Measurements from ENCODE around the gene SYT2. TPM values are rescaled to one million over a fixed set of nuclear protein-coding genes. Genes with fewer than 3 reads are reported as not detected.

Gene SYT2
- total and polyA plus RNA-seq, 8 donors, result 1.1 to 5.4 (median 2.5) TPM; not detected in 1

GRCh38 chr1:202565890-202566602 lies 144.2 kb downstream of the SYT2 start:
- Histone ChIP-seq H3K27ac (peak overlapping the region in 1 of 2 donors; percentile 40), H3K27me3 (no peaks in the 10 kb centered on the region), H3K4me1 (peaks cover 0 to 12% of the 10 kb centered on the region in 2 donors), H3K4me3 (no peak overlapping the region), H3K36me3 (peaks cover 0 to 67% of the 10 kb centered on the region in 2 donors), H3K9me3 (no peaks in the 10 kb centered on the region)
- ATAC-seq (no peak), DNase-seq (no peak)
- TF ChIP-seq CTCF (IDR thresholded peaks at IDR 0.05), result no peak
- intact Hi-C loops (cut with DNase I), result no loop called here

- intact Hi-C loops (cut with DNase I), result no loop called here
- no peaks in the 10 kb centered on the region for H3K9me3 ChIP-seq
- peaks cover 0 to 12% of the 10 kb centered on the region in 2 donors for H3K4me1 ChIP-seq
- H3K4me3 ChIP-seq, result no peak overlapping the region
- DNase-seq (no peak), ATAC-seq (no peak)
- H3K27ac ChIP-seq, result no peak overlapping the region
- no peak for TF ChIP-seq CTCF (IDR thresholded peaks at IDR 0.05)
- peaks cover 0 to 63% of the 10 kb centered on the region in 2 donors for H3K36me3 ChIP-seq
- H3K27me3 ChIP-seq, result no peaks in the 10 kb centered on the region
Observed at GRCh38 chr1:202564958-202565495, 145.2 kb downstream of the SYT2 start.

- H3K4me1 ChIP-seq, result peaks cover 0 to 12% of the 10 kb centered on the region in 2 donors
- H3K36me3 ChIP-seq, result peaks cover 0 to 51% of the 10 kb centered on the region in 2 donors
- intact Hi-C loops (cut with DNase I), result no loop called here
- no peak for TF ChIP-seq CTCF (IDR thresholded peaks at IDR 0.05)
- DNase-seq, result no peak
- no peak overlapping the region for H3K27ac ChIP-seq
- H3K9me3 ChIP-seq, result no peaks in the 10 kb centered on the region
- H3K27me3 ChIP-seq, result no peaks in the 10 kb centered on the region
- no peak overlapping the region for H3K4me3 ChIP-seq
- no peak for ATAC-seq
Observed at GRCh38 chr1:202563818-202564217, 146.4 kb downstream of the SYT2 start.

GRCh38 chr1:202562444-202563060 lies 147.7 kb downstream of the SYT2 start:
- DNase-seq (no peak), ATAC-seq (no peak)
- H3K36me3 ChIP-seq, result peaks cover 0 to 39% of the 10 kb centered on the region in 2 donors
- TF ChIP-seq CTCF (IDR thresholded peaks at IDR 0.05), result no peak
- no peaks in the 10 kb centered on the region for H3K9me3 ChIP-seq
- H3K4me3 ChIP-seq, result no peak overlapping the region
- intact Hi-C loops (cut with DNase I), result no loop called here
- H3K27me3 ChIP-seq, result no peaks in the 10 kb centered on the region
- no peak overlapping the region for H3K27ac ChIP-seq
- peaks cover 0 to 12% of the 10 kb centered on the region in 2 donors for H3K4me1 ChIP-seq

GRCh38 chr1:202561726-202562443 lies 148.4 kb downstream of the SYT2 start:
- DNase-seq, result no peak
- no peak for TF ChIP-seq CTCF (IDR thresholded peaks at IDR 0.05)
- H3K4me1 ChIP-seq, result peaks cover 0 to 12% of the 10 kb centered on the region in 2 donors
- no peak overlapping the region for H3K27ac ChIP-seq
- ATAC-seq, result no peak
- peaks cover 0 to 35% of the 10 kb centered on the region in 2 donors for H3K36me3 ChIP-seq
- intact Hi-C loops (cut with DNase I), result no loop called here
- H3K9me3 ChIP-seq, result no peaks in the 10 kb centered on the region
- H3K27me3 ChIP-seq, result no peaks in the 10 kb centered on the region
- H3K4me3 ChIP-seq, result no peak overlapping the region

Data from left lung (tissue), 10 donors.